Motor neuron (in vitro differentiated cells): ENCODE results near the gene PLPPR1. TPM values are rescaled to one million over a fixed set of nuclear protein-coding genes. Genes with fewer than 3 reads are reported as not detected.

Experiments used
- ATAC-seq, 8 experiments: fragments of 200-7000 bp; cut with Tn5 transposase; replicated peaks in 6 of 8; 2 replicates each; pipeline ENCODE4 v1.8.0; 2021; ENCODE audit warnings: mild to moderate bottlenecking in 8 of 8, moderate library complexity in 8 of 8
- H3K27ac ChIP-seq, 2 donors: fragments of 250-450 bp; sonication (Bioruptor Pico); 2 replicates each; pipeline ENCODE4 v1.9.0; 2021; ENCODE audit warnings: antibody characterized with exemption in 2 of 2, mild to moderate bottlenecking in 2 of 2, moderate library complexity in 1 of 2
- H3K4me1 ChIP-seq, 2 donors: fragments of 250-450 bp; sonication (Bioruptor Pico); replicated peaks in 1 of 2; 2 replicates each; pipeline ENCODE4 v1.6.1; 2021; ENCODE audit warnings: antibody characterized with exemption in 2 of 2, mild to moderate bottlenecking in 2 of 2, moderate library complexity in 1 of 2
- H3K4me3 ChIP-seq, 5 donors: fragments of 250-450 bp; sonication (Bioruptor Pico); 2 replicates each; pipeline ENCODE4 v1.9.0; 2021; ENCODE audit warnings: antibody characterized with exemption in 5 of 5, mild to moderate bottlenecking in 5 of 5, moderate library complexity in 4 of 5
- WGBS, 10 experiments: fragments of 450-650 bp; shearing (Covaris generic); methylation state at CpG; one replicate each; pipeline ENCODE4 v1.0.0; 2022; 5-methylcytosine and 5-hydroxymethylcytosine counted together
- in situ Hi-C, 9 experiments: fragments of 400-800 bp; cut with MboI; loops; one replicate each; pipeline ENCODE4 v1.15.0; 2021; ENCODE audit warnings: low sequenced_read_pairs in 9 of 9, low pct_unique_long_range_greater_than_20kb in 2 of 9; ENCODE audit not compliant: unreplicated experiment in 9 of 9
- total RNA-seq, 8 experiments: library from RNA; unstranded; fragments of 300-600 nt; gene quantifications; 2 replicates each; pipeline versions ENCODE4 v1.2.3 to v1.2.4, GENCODE V29; 2022

PLPPR1 gene
- total RNA-seq, result 10 to 100 TPM in 5 of 8 experiments, under 1 TPM in 2, not detected in 1; 0.17 to 52.3 (median 37.5) TPM

DNA sequence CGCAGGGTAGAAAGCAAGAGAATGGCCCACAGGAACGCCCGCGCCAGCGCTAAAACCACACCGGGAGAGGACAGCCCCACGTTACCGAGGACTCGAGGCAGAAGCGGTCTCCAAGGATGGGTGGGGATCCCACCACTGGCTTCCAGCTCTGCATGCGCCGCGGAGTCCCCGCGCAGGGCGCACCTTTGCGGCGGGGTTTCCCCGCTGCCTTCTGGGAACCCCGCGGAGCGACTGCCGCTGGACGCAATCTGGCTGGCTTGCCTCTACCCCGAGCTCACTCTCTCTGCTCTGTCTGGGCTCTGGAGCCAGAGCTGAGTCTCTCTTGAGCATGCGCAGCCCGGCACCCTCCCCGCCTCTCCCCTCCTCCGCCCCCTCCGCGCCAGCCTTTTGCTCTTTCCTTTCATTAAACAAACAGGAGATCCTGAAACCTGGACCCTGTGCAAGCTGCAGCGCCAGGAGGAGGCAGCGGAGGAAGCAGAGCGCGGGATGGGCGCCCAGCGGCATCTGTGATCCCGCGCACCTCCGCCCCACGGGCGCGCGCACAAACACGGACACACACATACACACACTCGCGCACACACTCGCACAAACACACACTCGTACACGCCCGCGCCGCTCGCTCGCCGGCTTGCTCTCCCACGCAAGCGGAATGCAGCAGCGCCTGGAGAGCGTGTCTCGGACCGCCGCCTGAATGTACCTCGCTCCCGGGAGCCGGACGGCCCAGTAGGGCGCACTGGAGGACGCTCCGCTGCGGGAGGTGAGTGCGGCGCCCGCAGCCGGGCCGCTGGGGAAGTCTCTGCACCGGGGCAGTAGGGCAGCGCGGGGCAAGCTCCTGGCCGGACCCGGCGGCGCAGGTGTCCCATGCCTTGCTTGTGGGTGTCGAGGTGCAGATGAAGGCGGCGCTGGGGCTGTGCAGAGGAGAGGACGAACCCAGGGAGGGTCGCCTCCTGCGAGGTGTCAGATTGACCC lies at the start of gene PLPPR1:
PLPPR1 (plus strand) TSS at position 382 of the 969 bp plus-strand sequence.
- Histone ChIP-seq H3K4me3 (peak within 1 kb of the TSS; percentile 54 to 75 (median 58)), H3K4me1 (peaks cover 14 to 45% of the 10 kb centered on the region in 2 donors), H3K27ac (peak within 1 kb of the TSS; percentile 71 to 87)
- WGBS, 10 experiments, result 0% methylated on average over 1 to 4 of the region's 89 CpGs; no CpG with 5 or more reads in 6 of the 10 experiments
- in situ Hi-C loops, result no loop called here
- ATAC-seq, result peak; percentile 87 to 93 (median 88)

DNA sequence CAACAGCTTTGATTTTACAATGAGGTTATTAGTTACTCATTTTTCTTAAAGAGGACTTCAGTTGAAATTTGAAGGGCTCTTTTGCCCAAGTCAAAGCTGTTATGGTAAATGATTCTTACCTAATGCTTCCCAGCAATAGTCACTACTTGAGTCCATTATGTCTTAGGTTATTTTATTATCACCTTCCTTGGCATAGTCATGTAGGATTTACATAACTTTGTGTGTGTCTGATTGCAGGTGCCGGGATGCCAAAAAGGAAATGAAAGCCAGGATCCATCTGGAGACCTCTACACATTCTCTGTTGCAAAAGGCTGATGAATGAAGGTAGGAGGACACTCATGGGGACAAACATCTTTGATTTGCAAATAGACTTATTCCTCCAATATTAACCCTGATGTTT lies 38.8 kb upstream of the PLPPR1 start:
- Histone ChIP-seq H3K4me1 (no peaks in the 10 kb centered on the region), H3K27ac (no peak overlapping the region), H3K4me3 (no peak overlapping the region)
- ATAC-seq, result no peak
- WGBS, 10 experiments, result 0 to 33% (median 0%) methylated on average over 1 of the region's 1 CpG; no CpG with 5 or more reads in 4 of the 10 experiments
- in situ Hi-C loops, result no loop called here

DNA sequence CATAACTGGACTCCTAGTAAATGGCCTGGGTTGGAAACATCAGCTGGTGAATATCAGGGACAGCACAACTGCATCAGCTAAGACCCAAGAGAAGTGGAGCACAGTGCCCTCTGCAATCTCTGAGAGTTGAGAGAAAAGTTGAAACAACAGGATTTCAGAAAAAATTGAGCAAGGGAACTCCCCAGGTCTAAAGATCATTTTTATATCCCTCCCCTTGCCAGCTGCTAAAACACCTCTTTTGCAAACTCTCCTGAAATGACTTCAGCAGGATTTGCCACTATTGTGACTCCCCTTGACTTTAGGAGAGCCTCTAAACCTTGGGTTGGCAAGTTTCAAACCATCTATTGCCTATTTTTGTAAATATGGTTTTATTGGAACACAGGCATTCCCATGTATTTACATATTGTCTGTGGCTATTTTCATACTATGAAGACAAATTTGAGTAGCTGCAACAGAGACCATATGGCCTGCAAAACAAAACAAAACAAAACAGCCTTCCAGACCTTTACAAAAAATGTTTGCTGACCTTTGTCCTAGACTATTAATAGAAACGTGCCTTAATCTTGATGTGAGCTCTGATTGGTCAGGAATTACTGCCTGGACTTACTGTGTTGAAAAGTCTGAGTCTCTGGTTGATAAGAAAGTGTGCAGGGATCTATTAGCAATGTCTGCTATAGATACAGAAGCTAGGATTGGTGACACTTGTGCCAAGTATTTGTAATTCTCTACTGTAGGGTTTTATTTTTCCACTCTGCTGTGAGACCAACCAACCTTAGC lies 37.7 kb upstream of the PLPPR1 start:
- no peak overlapping the region for H3K27ac ChIP-seq
- H3K4me3 ChIP-seq, result no peak overlapping the region
- 0 to 64% (median 0%) methylated on average over 1 of the region's 1 CpG; no CpG with 5 or more reads in 5 of the 10 experiments for WGBS, 10 experiments
- H3K4me1 ChIP-seq, result no peaks in the 10 kb centered on the region
- no peak for ATAC-seq
- in situ Hi-C loops, result no loop called here

DNA sequence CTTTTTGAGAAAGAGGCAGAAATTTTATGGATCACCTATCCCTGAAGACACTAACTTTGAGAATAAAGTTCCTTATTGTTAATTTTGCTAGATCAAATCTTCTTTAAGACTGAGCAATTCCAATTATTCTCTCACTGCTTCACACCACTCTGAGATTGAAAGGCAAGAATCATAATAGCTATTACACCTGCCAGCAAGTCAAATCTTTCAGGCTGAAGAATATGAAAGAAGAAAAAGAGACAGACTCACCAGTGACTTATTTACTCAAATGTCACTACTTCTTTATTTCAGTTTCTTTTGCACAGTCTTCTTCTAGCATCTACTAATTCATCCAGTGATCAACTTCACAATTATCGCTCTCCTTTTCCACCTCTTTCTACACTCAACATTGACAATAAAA lies 35.9 kb upstream of the PLPPR1 start:
- in situ Hi-C loops, result no loop called here
- ATAC-seq, result no peak
- Histone ChIP-seq H3K4me1 (no peaks in the 10 kb centered on the region), H3K4me3 (no peak overlapping the region), H3K27ac (no peak overlapping the region)
- 0 to 100% (median 86%) methylated on average over 1 of the region's 1 CpG; no CpG with 5 or more reads in 1 of the 10 experiments for WGBS, 10 experiments

DNA sequence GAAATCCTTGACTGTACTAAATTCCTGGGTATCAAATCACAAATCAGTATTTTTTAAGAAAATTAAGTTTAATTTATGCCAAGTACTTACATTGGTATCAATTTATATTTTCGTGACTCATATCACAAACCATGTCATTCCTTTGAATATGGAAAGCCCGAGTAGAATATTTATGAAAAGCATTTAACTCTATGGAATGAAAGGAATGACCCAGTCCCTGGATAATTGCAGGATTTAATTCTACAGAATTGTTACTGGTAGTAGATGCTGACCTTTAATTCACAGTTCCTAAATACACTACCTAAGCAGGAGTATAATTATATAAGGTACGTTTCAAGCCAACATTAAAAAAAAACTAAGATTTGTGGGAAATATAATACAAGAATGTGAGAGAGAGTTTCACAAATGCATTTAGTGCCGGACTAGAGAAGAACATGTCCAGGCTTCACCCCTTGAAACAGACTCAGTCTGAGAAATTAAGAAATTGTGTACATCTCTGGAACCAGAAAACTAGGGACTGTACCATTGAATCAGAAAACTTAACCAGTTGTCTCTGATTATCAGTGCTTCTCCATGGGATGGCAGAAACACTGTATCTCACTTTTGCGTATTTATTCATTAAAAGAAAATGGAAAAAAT lies 28.5 kb upstream of the PLPPR1 start:
- peak in 3 of 8 experiments; percentile 34 to 76 (median 71) for ATAC-seq
- WGBS, 10 experiments, result 8 to 97% (median 90%) methylated on average over 2 to 5 of the region's 5 CpGs
- in situ Hi-C loops, result no loop called here
- Histone ChIP-seq H3K4me1 (no peaks in the 10 kb centered on the region), H3K27ac (no peak overlapping the region), H3K4me3 (no peak overlapping the region)

DNA sequence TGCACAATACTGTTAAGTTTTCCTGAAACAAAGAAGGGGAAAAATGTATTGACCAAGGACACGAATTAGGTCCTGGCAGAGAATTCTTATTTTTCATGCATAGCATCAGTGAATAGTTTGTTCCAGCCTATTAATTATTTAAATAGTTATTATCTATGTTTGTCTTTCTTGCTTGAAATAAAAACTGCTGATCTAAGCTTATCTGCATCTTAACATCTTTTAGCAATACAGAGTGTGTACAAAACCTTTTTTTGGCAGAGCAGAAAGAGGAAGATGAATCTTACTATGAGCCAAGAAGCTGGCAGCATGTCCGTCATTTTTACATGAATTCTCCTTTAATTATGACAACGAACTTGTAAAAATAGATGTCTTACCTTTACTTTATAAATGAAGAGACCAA lies 23.3 kb upstream of the PLPPR1 start:
- no peaks in the 10 kb centered on the region for H3K4me1 ChIP-seq
- H3K4me3 ChIP-seq, result no peak overlapping the region
- WGBS, 10 experiments, result 0 to 96% (median 83%) methylated on average over 3 of the region's 3 CpGs
- in situ Hi-C loops, result no loop called here
- no peak for ATAC-seq
- no peak overlapping the region for H3K27ac ChIP-seq

DNA sequence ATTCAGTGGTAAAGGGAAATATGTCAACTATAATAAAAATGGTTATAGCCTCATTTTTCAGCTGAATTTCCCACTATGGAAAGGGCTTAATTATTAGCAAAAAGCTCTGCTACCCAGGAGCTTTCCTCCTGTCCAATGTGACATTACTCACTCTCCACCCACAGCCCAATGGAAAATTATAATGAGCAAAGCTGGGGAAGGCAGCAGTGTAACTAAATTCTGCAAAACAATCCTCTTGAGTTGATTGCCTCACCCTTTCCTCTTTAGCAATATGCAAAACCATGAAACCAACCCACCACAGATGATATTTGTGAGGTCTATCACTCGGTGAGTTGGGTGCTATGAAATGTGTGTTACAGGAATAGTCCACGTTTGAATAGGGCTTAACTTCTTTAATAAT lies 14.0 kb upstream of the PLPPR1 start:
- in situ Hi-C loops, result no loop called here
- no peak overlapping the region for H3K4me3 ChIP-seq
- no peaks in the 10 kb centered on the region for H3K4me1 ChIP-seq
- WGBS, 10 experiments, result 0 to 100% (median 63%) methylated on average over 1 to 2 of the region's 2 CpGs
- ATAC-seq, result peak in 2 of 8 experiments; percentile 76 to 80
- no peak overlapping the region for H3K27ac ChIP-seq

DNA sequence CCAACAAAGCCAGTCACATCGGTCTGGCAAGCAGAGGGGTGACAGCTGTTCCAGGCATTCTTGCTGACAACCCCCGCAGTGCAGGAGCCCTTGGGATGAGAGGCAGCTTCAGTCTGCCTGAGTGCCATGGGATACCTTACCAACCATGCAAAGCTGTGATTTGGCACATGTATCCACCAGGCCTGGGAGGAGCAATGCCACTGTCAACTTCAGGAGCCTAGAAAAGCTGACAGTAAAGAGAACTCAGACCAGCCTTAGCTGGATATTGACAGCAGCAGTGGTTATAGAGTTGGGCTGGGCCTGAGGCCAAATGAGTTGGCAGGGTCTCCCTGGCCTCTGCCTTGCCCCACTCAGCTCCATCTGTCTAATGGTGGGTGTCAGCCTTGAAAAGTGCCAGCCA lies 10.1 kb upstream of the PLPPR1 start:
- no peak overlapping the region for H3K27ac ChIP-seq
- peak in 2 of 8 experiments; percentile 15 to 70 for ATAC-seq
- H3K4me1 ChIP-seq, result no peaks in the 10 kb centered on the region
- in situ Hi-C loops, result no loop called here
- WGBS, 10 experiments, result 0 to 80% (median 44%) methylated on average over 1 to 2 of the region's 2 CpGs; no CpG with 5 or more reads in 6 of the 10 experiments
- no peak overlapping the region for H3K4me3 ChIP-seq

DNA sequence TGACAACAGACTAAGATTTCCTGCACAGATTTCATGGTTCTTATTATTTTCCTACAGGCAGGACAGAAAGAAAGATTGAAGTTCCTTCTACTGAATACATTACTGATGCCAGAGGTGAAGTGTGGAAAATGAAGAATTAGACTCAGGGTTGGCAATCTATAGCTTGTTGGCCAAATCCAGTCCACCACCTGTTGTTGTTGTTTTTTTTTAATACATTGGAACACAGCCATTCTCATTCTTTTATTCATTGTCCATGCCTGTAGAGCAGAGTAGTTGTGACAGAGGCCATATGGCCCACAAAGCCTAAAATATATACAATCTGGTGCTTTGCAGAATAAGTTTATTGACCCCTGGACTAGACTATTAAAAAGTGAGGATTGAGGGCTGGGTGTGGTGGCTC lies 5.8 kb upstream of the PLPPR1 start:
- ATAC-seq, result no peak
- Histone ChIP-seq H3K4me1 (peaks cover 13 to 21% of the 10 kb centered on the region in 2 donors), H3K27ac (no peak overlapping the region), H3K4me3 (no peak overlapping the region)
- in situ Hi-C loops, result no loop called here

DNA sequence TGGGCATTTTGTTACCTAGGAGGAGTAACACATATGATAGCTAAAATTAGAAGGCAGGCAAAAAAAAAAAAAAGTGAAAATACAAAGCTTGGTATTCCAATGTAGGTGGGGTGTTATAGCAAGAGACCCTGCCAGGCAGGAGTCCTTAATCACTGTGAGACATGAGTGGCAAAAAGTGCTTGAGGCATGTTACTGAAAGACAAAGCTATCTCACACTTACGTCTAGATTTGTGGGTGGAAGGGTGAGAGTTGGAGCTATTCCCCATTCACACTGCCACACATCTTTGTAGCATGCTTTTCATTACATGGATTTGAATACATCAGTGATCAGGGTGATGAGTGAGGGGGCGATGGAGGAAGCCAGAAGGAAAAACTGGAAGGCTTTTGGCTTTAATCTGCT lies 2.6 kb upstream of the PLPPR1 start:
- in situ Hi-C loops, result no loop called here
- no peak overlapping the region for H3K27ac ChIP-seq
- WGBS, 10 experiments, result 0 to 80% (median 43%) methylated on average over 1 to 2 of the region's 2 CpGs; no CpG with 5 or more reads in 4 of the 10 experiments

DNA sequence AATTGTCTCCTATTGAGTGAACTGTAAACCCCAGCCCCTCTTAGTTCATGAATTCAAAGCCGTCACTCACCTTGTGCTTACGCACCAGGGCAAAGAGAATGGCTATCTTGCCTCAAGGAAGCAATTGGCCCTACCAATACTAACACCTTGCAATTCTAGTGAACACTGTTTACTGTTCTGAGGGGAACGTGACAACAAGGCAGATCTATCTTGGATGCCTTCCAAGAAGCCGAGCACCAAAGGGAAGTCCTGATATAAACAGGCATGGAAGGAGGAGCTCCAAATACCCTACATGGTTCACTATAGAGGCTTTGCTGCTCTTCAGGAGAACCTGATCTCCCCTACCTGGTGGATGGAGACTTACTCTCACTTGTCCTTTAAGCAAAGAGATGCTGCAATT lies 1.7 kb upstream of the PLPPR1 start:
- Histone ChIP-seq H3K4me3 (no peak overlapping the region), H3K27ac (no peak overlapping the region), H3K4me1 (peaks cover 14 to 28% of the 10 kb centered on the region in 2 donors)
- in situ Hi-C loops, result no loop called here
- 0 to 87% (median 60%) methylated on average over 1 to 3 of the region's 4 CpGs; no CpG with 5 or more reads in 4 of the 10 experiments for WGBS, 10 experiments
- no peak for ATAC-seq

More for the DNA sequence above, 2.6 kb upstream of the PLPPR1 start:
- ATAC-seq, result no peak
- Histone ChIP-seq H3K4me1 (peaks cover 14 to 22% of the 10 kb centered on the region in 2 donors), H3K4me3 (no peak overlapping the region)

DNA sequence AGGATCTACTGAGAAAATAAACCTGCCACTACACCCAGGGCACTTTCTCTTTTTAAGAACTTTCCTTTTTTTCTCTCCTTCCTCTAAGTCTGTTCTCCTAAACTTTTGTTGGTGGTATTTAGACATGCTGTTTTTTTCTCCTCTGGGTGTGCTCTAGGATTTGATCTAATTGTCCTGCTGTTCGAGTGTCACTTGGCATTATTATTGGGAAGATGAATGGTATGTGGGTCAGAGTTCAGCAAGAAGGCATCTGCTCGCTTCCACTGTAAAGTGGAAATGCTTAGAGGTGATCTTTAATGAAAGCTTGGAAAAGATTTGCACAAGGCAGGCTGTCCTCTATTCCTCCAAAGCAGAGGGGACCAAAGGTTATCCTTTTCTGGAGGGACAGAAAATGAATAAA lies 1.3 kb upstream of the PLPPR1 start:
- 0 to 31% (median 5%) methylated on average over 1 to 2 of the region's 2 CpGs; no CpG with 5 or more reads in 2 of the 10 experiments for WGBS, 10 experiments
- peak overlapping the region in 4 of 5 donors; percentile 58 to 75 (median 65) for H3K4me3 ChIP-seq
- in situ Hi-C loops, result no loop called here
- peaks cover 14 to 32% of the 10 kb centered on the region in 2 donors for H3K4me1 ChIP-seq
- no peak for ATAC-seq
- H3K27ac ChIP-seq, result no peak overlapping the region
